WTC11 (cell line): ENCODE data around the gene SPATA24. TPM values are rescaled to one million over a fixed set of nuclear protein-coding genes. Genes with fewer than 3 reads are reported as not detected.

Source experiments
- ATAC-seq: fragments of 200-7000 bp; cut with Tn5 transposase; 2 replicates; pipeline ENCODE4 v1.10.0; 2021; ENCODE audit warnings: mild to moderate bottlenecking, moderate library complexity
- CTCF ChIA-PET: fragments of 300-600 bp; sonication (Branson Sonifier 250); formaldehyde crosslinking; loops from one replicate; lab custom pipeline; 2021; ENCODE audit warnings: antibody characterized with exemption; lab: Charles Lee
- POLR2A ChIA-PET: fragments of 350-600 bp; sonication (Branson Sonifier 250); formaldehyde crosslinking; loops from one replicate; lab custom pipeline; 2021; ENCODE audit warnings: antibody characterized with exemption; lab: Charles Lee
- DNase-seq: peaks from one replicate; pipeline ENCODE4 v3.0.0; 2021; ENCODE audit warnings: low spot score
- H3K27ac Mint-ChIP-seq: 2 replicates; pipeline ENCODE4 v1.8.0; 2021; ENCODE audit warnings: mixed read lengths
- H3K27me3 Mint-ChIP-seq: 2 replicates; pipeline ENCODE4 v1.8.0; 2021; ENCODE audit warnings: low read depth, mild to moderate bottlenecking, moderate library complexity, mixed read lengths
- H3K36me3 Mint-ChIP-seq: 2 replicates; pipeline ENCODE4 v1.8.0; 2021; ENCODE audit warnings: mixed read lengths
- H3K4me1 Mint-ChIP-seq: 2 replicates; pipeline ENCODE4 v1.8.0; 2022; ENCODE audit warnings: mixed read lengths
- H3K4me3 Mint-ChIP-seq: 2 replicates; pipeline ENCODE4 v1.8.0; 2021; ENCODE audit warnings: mild to moderate bottlenecking, moderate library complexity, mixed read lengths
- H3K9me3 Mint-ChIP-seq: 2 replicates; pipeline ENCODE4 v1.8.0; 2021; ENCODE audit warnings: mixed read lengths
- CREB1 ChIP-seq: sonication (generic); formaldehyde crosslinking; IDR thresholded peaks from 2 replicates; pipeline ENCODE4 v1.8.0; 2023; ENCODE audit warnings: mild to moderate bottlenecking, missing genetic modification reagents
- FOXP1 ChIP-seq: sonication (generic); formaldehyde crosslinking; IDR thresholded peaks from 2 replicates; pipeline ENCODE4 v1.8.0; 2022; ENCODE audit warnings: missing genetic modification reagents, mild to moderate bottlenecking, moderate library complexity, borderline replicate concordance
- IRF2 ChIP-seq: sonication (generic); formaldehyde crosslinking; IDR thresholded peaks from 2 replicates; pipeline ENCODE4 v1.8.0; 2022; ENCODE audit warnings: low read depth, missing genetic modification reagents, borderline replicate concordance
- KAT7 ChIP-seq: sonication (generic); formaldehyde crosslinking; IDR thresholded peaks from 2 replicates; pipeline ENCODE4 v1.8.1; 2023; ENCODE audit warnings: missing genetic modification reagents, mild to moderate bottlenecking, borderline replicate concordance
- MYBL2 ChIP-seq: sonication (generic); formaldehyde crosslinking; IDR thresholded peaks from 2 replicates; pipeline ENCODE4 v1.8.1; 2023; ENCODE audit warnings: mild to moderate bottlenecking, moderate library complexity, missing genetic modification reagents
- NFATC4 ChIP-seq: fragments of 250-450 bp; sonication (Bioruptor Pico); IDR thresholded peaks from 2 replicates; pipeline ENCODE4 v1.9.0; 2021; ENCODE audit warnings: mild to moderate bottlenecking
- PRRX2 ChIP-seq: fragments of 250-450 bp; sonication (Bioruptor Pico); IDR thresholded peaks from 2 replicates; pipeline ENCODE4 v1.8.0; 2021; ENCODE audit warnings: mild to moderate bottlenecking
- SP1 ChIP-seq: sonication (generic); formaldehyde crosslinking; conservative IDR thresholded peaks from 2 replicates; pipeline ENCODE4 v1.8.1; 2022; ENCODE audit warnings: missing genetic modification reagents
- ZNF121 ChIP-seq: sonication (generic); formaldehyde crosslinking; IDR thresholded peaks from 2 replicates; pipeline ENCODE4 v1.8.0; 2023; ENCODE audit warnings: missing genetic modification reagents
- ZNF423 ChIP-seq: fragments of 250-450 bp; sonication (Bioruptor Pico); IDR thresholded peaks from 2 replicates; pipeline ENCODE4 v2.1.2; 2022; ENCODE audit warnings: mild to moderate bottlenecking, moderate library complexity
- total RNA-seq: library from RNA; stranded (reverse); gene quantifications from 3 replicates; pipeline ENCODE4 v1.2.3, GENCODE V29; 2021
- TF ChIP-seq, protein P1 (sequence below): sonication (generic); formaldehyde crosslinking; IDR thresholded peaks from 2 replicates; pipeline ENCODE4 v1.8.1; 2023; ENCODE audit warnings: mild to moderate bottlenecking, missing genetic modification reagents, borderline replicate concordance
- TF ChIP-seq, protein P2 (sequence below): sonication (generic); formaldehyde crosslinking; IDR thresholded peaks from 2 replicates; pipeline ENCODE4 v1.8.1; 2022; ENCODE audit warnings: mild to moderate bottlenecking, moderate library complexity, missing genetic modification reagents
- TF ChIP-seq, protein P3 (sequence below): sonication (generic); formaldehyde crosslinking; IDR thresholded peaks from 2 replicates; pipeline ENCODE4 v1.8.0; 2022; ENCODE audit warnings: mild to moderate bottlenecking, missing genetic modification reagents
- TF ChIP-seq, protein P4 (sequence below): sonication (generic); formaldehyde crosslinking; IDR thresholded peaks from 2 replicates; pipeline ENCODE4 v1.8.1; 2023; ENCODE audit warnings: mild to moderate bottlenecking, moderate library complexity, missing genetic modification reagents

SPATA24 gene
- total RNA-seq, 1 experiment from 2014 or later, result 13.2 TPM

DNA sequence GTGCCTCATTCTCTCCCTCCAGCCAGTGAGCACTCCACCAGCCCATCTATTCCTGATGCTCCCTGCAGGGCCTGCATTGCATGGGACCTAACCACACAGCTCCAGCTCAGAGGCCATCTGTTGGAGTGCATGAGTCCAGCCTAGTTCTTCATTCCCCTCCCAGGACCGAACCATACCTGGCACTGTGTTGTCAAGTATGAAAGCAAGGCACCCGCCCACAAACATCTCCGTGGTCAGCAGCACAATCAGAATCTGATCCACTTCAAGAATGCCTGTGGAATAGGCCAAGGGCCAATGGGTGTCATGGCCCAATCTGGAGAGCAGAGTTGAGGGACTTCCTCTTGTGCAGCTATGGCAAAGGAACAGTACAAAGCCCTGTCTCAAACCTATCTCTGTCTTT lies 26.7 kb downstream of the SPATA24 start:
- 0 out of 2 replicates have a peak overlapping the region, but pooled peaks have one; percentile 13 for H3K27ac Mint-ChIP-seq
- H3K4me1 Mint-ChIP-seq, result peaks cover 15% of the 10 kb centered on the region
- H3K9me3 Mint-ChIP-seq, result no peaks in the 10 kb centered on the region
- H3K27me3 Mint-ChIP-seq, result no peaks in the 10 kb centered on the region
- peaks cover 11% of the 10 kb centered on the region for H3K36me3 Mint-ChIP-seq
- ChIA-PET POLR2A (no interaction called here), CTCF (interaction anchor here (1.8 kb wide), 1 partner anchor 15 kb away, joined by 8 read pairs; no protein-coding TSS in a partner anchor)
- no peak for DNase-seq
- H3K4me3 Mint-ChIP-seq, result no peak overlapping the region
- ATAC-seq, result no peak
- TF ChIP-seq, protein P1, sequence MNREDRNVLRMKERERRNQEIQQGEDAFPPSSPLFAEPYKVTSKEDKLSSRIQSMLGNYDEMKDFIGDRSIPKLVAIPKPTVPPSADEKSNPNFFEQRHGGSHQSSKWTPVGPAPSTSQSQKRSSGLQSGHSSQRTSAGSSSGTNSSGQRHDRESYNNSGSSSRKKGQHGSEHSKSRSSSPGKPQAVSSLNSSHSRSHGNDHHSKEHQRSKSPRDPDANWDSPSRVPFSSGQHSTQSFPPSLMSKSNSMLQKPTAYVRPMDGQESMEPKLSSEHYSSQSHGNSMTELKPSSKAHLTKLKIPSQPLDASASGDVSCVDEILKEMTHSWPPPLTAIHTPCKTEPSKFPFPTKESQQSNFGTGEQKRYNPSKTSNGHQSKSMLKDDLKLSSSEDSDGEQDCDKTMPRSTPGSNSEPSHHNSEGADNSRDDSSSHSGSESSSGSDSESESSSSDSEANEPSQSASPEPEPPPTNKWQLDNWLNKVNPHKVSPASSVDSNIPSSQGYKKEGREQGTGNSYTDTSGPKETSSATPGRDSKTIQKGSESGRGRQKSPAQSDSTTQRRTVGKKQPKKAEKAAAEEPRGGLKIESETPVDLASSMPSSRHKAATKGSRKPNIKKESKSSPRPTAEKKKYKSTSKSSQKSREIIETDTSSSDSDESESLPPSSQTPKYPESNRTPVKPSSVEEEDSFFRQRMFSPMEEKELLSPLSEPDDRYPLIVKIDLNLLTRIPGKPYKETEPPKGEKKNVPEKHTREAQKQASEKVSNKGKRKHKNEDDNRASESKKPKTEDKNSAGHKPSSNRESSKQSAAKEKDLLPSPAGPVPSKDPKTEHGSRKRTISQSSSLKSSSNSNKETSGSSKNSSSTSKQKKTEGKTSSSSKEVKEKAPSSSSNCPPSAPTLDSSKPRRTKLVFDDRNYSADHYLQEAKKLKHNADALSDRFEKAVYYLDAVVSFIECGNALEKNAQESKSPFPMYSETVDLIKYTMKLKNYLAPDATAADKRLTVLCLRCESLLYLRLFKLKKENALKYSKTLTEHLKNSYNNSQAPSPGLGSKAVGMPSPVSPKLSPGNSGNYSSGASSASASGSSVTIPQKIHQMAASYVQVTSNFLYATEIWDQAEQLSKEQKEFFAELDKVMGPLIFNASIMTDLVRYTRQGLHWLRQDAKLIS (CRISPR knock-in tag), result no peak
- TF ChIP-seq, protein P2, sequence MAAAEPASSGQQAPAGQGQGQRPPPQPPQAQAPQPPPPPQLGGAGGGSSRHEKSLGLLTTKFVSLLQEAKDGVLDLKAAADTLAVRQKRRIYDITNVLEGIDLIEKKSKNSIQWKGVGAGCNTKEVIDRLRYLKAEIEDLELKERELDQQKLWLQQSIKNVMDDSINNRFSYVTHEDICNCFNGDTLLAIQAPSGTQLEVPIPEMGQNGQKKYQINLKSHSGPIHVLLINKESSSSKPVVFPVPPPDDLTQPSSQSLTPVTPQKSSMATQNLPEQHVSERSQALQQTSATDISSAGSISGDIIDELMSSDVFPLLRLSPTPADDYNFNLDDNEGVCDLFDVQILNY (CRISPR knock-in tag), result no peak
- TF ChIP-seq IRF2 (CRISPR knock-in tag) (no peak), NFATC4 (no peak), ZNF121 (CRISPR knock-in tag) (no peak), SP1 (no peak)
- TF ChIP-seq, protein P3, sequence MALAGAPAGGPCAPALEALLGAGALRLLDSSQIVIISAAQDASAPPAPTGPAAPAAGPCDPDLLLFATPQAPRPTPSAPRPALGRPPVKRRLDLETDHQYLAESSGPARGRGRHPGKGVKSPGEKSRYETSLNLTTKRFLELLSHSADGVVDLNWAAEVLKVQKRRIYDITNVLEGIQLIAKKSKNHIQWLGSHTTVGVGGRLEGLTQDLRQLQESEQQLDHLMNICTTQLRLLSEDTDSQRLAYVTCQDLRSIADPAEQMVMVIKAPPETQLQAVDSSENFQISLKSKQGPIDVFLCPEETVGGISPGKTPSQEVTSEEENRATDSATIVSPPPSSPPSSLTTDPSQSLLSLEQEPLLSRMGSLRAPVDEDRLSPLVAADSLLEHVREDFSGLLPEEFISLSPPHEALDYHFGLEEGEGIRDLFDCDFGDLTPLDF (CRISPR knock-in tag), result no peak
- TF ChIP-seq, protein P4, sequence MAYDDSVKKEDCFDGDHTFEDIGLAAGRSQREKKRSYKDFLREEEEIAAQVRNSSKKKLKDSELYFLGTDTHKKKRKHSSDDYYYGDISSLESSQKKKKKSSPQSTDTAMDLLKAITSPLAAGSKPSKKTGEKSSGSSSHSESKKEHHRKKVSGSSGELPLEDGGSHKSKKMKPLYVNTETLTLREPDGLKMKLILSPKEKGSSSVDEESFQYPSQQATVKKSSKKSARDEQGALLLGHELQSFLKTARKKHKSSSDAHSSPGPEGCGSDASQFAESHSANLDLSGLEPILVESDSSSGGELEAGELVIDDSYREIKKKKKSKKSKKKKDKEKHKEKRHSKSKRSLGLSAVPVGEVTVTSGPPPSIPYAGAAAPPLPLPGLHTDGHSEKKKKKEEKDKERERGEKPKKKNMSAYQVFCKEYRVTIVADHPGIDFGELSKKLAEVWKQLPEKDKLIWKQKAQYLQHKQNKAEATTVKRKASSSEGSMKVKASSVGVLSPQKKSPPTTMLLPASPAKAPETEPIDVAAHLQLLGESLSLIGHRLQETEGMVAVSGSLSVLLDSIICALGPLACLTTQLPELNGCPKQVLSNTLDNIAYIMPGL (CRISPR knock-in tag), result no peak

DNA sequence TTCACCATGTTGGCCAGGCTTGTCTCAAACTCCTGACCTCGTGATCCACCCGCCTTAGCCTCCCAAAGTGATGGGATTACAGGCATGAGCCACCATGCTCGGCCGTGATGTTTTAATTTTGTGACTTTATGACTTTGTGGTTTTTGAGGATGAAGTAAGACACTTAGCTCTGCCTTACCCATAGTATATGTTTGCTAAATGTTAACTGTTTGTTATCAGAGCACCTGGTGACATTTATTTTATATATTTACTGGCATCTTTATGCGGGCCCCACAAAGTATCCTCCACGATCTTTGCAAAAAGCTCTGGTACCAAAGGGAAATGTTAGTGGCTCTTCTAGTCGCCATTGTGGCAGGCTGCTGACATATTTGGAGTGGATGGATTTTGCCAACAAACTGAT lies 27.5 kb downstream of the SPATA24 start:
- no peak for DNase-seq
- no peak overlapping the region for H3K4me3 Mint-ChIP-seq
- no peak for TF ChIP-seq KAT7 (CRISPR knock-in tag)
- peaks cover 15% of the 10 kb centered on the region for H3K4me1 Mint-ChIP-seq
- H3K27me3 Mint-ChIP-seq, result no peaks in the 10 kb centered on the region
- peaks cover 18% of the 10 kb centered on the region for H3K36me3 Mint-ChIP-seq
- ChIA-PET POLR2A (interaction anchor here (0.6 to 0.7 kb wide), 2 partner anchors 12 to 34 kb away, joined by 4 read pairs; no protein-coding TSS in a partner anchor), CTCF (no interaction called here)
- no peak for ATAC-seq
- H3K9me3 Mint-ChIP-seq, result no peaks in the 10 kb centered on the region
- no peak overlapping the region for H3K27ac Mint-ChIP-seq

DNA sequence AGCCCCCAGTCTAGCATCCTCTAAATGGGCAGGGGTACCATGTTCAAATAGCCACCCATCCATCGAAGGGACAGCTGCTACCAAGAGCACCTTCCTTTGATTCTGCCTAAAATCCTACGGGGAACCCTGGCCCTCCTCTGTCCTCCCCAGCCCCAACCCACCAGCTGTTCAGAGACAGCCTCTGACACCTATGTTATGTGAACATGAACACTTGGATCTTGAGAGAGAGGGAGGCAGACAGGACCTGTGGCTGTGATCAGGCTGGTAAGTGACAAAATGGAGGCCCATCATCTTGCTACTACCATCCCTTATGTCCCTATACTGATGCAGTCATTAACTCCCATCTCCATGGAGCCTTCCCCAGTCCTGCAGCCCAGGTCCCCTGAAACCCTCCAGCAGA lies 29.0 kb downstream of the SPATA24 start:
- H3K4me1 Mint-ChIP-seq, result peaks cover 11% of the 10 kb centered on the region
- no peak overlapping the region for H3K27ac Mint-ChIP-seq
- TF ChIP-seq FOXP1 (no peak), ZNF423 (no peak), PRRX2 (no peak), CREB1 (CRISPR knock-in tag) (no peak), MYBL2 (CRISPR knock-in tag) (no peak)
- no peak overlapping the region for H3K4me3 Mint-ChIP-seq
- H3K9me3 Mint-ChIP-seq, result no peaks in the 10 kb centered on the region
- ATAC-seq (no peak), DNase-seq (no peak)
- ChIA-PET CTCF (no interaction called here), POLR2A (interaction anchor here (0.5 to 1.6 kb wide), 3 partner anchors 13 to 82 kb away, joined by 3 to 4 read pairs (median 3); partner anchors contain the start of gene MATR3)
- no peaks in the 10 kb centered on the region for H3K27me3 Mint-ChIP-seq
- peaks cover 18% of the 10 kb centered on the region for H3K36me3 Mint-ChIP-seq
